Head of caudate nucleus (tissue), 42 donors: Measurements from ENCODE around the gene TMEM132C.
"Not testable (repeated sequence)": the region's sequence is repeated elsewhere in the genome, so short reads cannot be mapped to it uniquely, and the experiment has no call there.

Experiments used
- DNase-seq, 42 donors: peaks; one replicate each; pipeline versions ENCODE4 v3.0.0 to v3.0.0-alpha.2; 2020 to 2021; ENCODE audit warnings: mixed read lengths in 7 of 42
- intact Hi-C: fragments of 100-400 bp; cut with DNase I; formaldehyde crosslinking; loops from one replicate; pipeline ENCODE4 v1.15.0; 2022

Gene TMEM132C

GRCh38 chr12:128581321-128581761 lies 314.4 kb downstream of the TMEM132C start:
- no peak for DNase-seq
- intact Hi-C loops: no loop called here

DNA sequence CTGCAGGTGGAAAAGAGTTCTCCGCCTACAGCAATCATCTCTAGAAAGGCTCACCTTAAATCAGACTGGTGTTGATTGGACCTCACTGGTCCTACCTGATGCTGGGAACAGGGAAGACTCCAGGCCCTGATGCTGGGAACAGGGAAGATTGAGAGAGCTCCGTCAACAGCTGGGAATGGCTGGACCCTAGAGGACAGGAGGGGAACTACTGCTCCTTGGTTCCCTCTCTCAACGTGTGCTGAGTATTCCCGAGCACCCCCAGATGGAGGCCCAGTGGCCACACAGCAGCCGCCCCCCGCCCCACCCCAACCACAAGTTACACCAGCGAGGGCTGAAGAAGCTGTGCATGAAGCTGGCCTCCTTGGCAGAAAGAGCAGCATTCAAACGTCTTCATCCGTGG lies 316.5 kb downstream of the TMEM132C start:
- DNase-seq: no peak
- intact Hi-C loops: no loop called here

DNA sequence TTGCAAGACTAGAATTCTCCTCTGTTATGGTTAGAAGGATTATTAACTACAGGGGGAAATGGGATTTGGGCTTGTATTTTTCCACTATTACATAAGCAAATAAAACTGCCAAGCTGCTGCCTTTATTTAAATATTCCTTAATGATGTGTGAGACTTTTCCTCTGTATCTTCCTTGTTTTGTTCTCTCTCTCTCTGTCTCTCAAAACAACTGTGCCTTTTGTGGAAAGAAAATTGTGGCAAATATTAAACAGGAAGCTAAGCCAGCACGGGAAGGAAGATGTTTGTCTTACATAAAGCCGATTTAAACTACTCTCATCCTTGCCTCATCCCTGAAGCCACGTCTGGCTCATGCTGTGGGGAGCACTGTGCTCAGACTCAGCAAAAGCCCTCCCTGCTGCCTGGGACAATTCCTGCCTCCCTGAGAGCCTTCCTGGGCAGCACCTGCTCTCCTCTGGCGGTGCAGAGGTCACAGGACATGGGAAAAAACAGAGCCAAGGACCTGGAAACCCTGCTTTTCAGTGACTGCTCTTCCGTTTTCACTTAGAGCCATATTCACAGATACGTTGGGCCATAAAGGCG lies 319.6 kb downstream of the TMEM132C start:
- DNase-seq: no peak
- intact Hi-C loops: no loop called here

DNA sequence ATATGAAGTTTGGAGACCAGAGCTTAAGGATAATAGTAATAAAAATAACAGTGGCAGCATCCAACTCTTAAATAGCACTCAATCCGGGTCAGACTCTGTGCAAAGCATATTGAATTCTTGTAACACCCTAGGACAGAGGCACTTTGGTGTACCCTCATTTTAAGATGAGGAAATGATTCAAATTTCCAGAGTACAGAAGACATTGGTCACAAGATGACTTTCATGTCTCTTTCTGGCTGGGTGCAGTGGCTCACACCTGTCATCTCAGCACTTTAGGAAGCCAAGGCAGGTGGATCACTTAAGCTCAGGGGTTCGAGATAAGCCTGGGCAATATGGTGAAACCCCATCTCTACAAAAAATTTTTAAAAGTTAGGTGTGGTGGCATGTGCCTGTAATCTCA lies 320.9 kb downstream of the TMEM132C start:
- intact Hi-C loops: no loop called here
- DNase-seq: no peak

- intact Hi-C loops: no loop called here
- no peak for DNase-seq
Measured at GRCh38 chr12:128592220-128592744, 325.3 kb downstream of the TMEM132C start.

GRCh38 chr12:128594521-128594920 lies 327.6 kb downstream of the TMEM132C start:
- DNase-seq: no peak
- intact Hi-C loops: no loop called here

- intact Hi-C loops: no loop called here
- no peak for DNase-seq
Measured at GRCh38 chr12:128595609-128596008, 328.6 kb downstream of the TMEM132C start.

DNA sequence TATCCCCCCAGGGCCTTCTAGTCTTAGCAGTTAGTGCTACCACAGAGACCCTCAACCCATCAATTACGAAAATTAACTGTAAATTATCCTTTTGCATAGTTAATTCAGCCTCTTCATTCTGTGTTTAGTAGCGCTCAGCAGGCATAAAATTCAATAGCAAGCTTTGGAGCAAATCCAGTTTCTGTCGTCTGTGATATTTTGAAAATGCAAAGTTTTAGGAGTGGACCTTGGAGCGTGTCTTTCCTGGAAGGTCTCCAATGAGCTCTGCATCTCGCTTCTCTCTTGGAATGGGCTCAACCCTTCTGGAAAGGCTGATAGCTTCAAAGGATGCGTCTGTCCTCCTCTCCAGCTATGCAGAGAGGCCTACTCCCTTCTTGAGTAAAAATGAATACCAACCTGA lies 333.9 kb downstream of the TMEM132C start:
- no peak for DNase-seq
- intact Hi-C loops: no loop called here

DNA sequence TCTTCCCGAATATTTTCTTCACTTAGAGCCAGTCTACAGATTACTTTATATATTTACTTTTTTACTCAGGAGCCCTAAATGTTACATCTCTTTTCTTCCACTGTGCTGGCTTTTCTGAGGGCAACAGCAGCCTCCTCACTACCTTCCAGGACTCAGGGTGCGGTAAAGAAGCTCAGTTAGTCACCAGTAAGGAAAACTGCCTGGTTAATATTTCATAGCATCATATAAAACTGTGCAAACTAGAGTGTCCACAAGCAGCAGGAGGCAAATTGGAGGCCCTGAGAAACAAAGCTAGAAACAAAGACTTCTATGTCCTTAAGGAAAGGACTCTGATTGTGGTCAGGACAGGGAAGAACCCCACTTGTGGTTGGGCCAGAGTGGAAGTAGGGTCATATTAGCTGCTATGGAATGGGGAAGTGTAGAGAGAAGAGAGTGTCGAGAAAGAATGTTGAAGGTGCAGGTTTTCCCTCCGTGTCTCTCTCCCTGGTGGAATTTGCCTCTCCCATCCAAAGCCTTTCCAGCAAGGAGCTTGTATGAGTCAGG lies 336.7 kb downstream of the TMEM132C start:
- intact Hi-C loops: no loop called here
- no peak for DNase-seq

GRCh38 chr12:128604219-128604618 lies 337.2 kb downstream of the TMEM132C start:
- intact Hi-C loops, DNase-seq: not testable (repeated sequence)

DNA sequence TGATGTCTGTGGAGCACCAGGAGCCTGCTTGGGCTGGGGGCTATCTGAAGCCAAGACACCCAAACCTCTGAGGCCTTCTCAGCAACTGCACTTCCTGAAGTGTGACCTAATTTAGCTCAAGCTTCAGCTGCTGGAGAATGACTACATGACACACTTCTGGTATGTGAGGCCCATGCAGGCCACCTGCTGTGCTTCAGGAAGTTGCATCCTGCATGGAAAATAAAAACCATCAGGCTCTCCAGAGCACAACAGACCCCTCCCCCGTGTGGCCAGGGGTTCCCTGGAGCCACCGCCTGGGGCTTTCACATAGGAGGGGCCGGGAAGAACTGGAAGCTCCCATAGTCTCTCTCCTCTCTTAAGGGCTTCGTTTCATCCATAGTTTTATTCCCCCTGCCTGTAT lies 339.1 kb downstream of the TMEM132C start:
- intact Hi-C loops: no loop called here
- DNase-seq: no peak

DNA sequence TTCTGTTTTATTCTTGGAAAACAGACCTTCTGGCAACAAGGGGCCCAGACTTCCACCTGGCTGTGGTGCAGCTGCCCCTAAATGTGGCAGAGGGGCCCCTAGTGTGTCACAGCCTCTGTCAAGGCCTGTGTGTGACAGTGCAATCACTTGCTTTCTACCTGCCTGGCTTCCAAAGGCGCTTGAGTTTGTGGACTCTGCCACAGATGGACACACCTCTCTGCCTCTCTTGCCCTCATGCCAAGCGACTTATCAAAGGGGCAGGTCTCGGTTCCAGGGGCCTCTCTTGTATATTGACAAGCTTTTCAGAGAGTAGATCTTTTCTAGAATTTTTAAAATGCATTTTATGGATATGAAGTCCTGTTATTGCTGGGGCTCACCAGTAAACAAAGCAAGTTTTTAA lies 339.6 kb downstream of the TMEM132C start:
- no peak for DNase-seq
- intact Hi-C loops: no loop called here

- DNase-seq: no peak
- intact Hi-C loops: no loop called here
Measured at GRCh38 chr12:128606970-128607369, 340.0 kb downstream of the TMEM132C start.

DNA sequence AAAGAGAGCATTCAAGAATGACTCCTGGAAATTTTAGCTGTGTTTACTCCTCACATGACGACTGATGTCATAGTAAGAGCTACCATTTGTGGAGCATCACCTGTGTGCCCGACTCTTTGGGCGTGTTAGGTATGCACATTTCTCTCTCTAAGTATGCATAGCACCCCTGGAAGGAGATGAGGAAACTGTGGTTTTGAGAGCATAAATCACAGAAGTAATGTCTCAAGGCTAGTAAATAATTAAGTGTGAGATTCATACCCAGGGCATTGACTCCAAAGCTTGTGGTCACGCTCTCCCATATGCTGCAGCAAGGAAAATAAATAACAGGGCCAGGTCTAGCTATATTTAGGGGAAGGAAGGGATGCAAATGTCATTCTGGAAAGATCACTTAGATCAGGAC lies 340.7 kb downstream of the TMEM132C start:
- intact Hi-C loops: no loop called here
- no peak for DNase-seq

DNA sequence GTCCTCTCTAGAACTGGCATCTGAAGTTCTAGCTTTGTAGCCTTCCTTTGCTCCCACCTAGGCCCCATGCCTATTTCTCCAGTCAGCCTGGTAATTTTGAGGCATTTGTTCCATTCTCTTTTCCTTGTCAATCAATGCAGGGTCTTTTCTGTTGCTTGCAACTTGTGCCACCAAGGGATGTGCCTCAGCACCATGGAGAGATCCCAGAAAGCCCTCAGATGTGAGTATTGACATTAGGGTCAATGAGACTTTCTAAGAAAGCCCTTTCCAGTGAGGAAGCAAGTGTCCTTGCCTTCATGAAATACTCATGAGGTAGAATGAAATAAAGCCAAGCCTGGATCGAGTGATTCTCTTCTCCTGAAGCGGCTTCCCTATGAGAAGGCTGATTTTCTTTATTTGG lies 342.9 kb downstream of the TMEM132C start:
- intact Hi-C loops: no loop called here
- DNase-seq: no peak

GRCh38 chr12:128611736-128612135 lies 344.8 kb downstream of the TMEM132C start:
- DNase-seq: no peak
- intact Hi-C loops: no loop called here

- intact Hi-C loops: no loop called here
- DNase-seq: no peak
Measured at GRCh38 chr12:128612150-128612850, 345.3 kb downstream of the TMEM132C start.

GRCh38 chr12:128613837-128614590 lies 347.0 kb downstream of the TMEM132C start:
- DNase-seq: peak in 19 of 42 donors; percentile 6 to 50 (median 20)
- intact Hi-C loops: no loop called here

- intact Hi-C loops: no loop called here
Measured at GRCh38 chr12:128617304-128617833, 350.4 kb downstream of the TMEM132C start.

DNA sequence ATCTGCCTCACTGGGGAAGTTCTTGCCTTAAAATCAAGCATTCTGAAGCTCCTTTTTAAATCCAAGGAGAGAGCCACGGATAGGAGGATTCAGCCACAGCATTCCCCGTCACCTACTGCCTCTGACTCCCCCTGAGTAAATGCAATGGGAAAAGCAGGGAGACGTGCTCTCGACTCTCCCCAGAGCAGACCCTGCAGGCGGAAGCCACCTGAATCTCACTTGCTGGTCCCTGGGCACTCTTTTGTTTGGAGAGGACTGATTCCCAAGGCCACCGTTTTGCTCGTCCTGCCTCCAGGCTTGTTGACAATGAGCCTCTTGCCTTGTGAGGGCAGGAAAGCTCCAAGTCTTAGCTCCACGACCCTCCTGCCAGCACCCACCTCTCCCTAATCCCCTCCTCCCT lies 352.3 kb downstream of the TMEM132C start:
- no peak for DNase-seq
- intact Hi-C loops: no loop called here

More at GRCh38 chr12:128617304-128617833, 350.4 kb downstream of the TMEM132C start:
- no peak for DNase-seq
